SJSA1 (cell line): Measurements from ENCODE around the gene TC2N. TPM values are rescaled to one million over a fixed set of nuclear protein-coding genes. Genes with fewer than 3 reads are reported as not detected.
"Not testable (repeated sequence)": the region's sequence is repeated elsewhere in the genome, so short reads cannot be mapped to it uniquely, and the experiment has no call there.

Experiments used
- DNase-seq, 2 experiments: peaks; one replicate each; pipeline ENCODE4 v3.0.0-alpha.2; 2015 to 2020; ENCODE audit warnings: low spot score in 2 of 2, low read depth in 1 of 2
- H3K27ac ChIP-seq: fragments of 250-450 bp; sonication (Bioruptor Pico); 2 replicates; pipeline ENCODE4 v1.5.1; 2020; ENCODE audit warnings: mild to moderate bottlenecking, moderate library complexity
- H3K27me3 ChIP-seq: fragments of 250-450 bp; sonication (Bioruptor Pico); replicated peaks from 2 replicates; pipeline ENCODE4 v1.5.1; 2020; ENCODE audit warnings: mild to moderate bottlenecking, moderate library complexity
- H3K36me3 ChIP-seq: fragments of 250-450 bp; sonication (Bioruptor Pico); 2 replicates; pipeline ENCODE4 v1.5.1; 2020; ENCODE audit warnings: mild to moderate bottlenecking
- H3K4me1 ChIP-seq: fragments of 250-450 bp; sonication (Bioruptor Pico); replicated peaks from 2 replicates; pipeline ENCODE4 v1.6.1; 2021; ENCODE audit warnings: mild to moderate bottlenecking
- H3K4me3 ChIP-seq: fragments of 250-450 bp; sonication (Bioruptor Pico); 2 replicates; pipeline ENCODE4 v1.5.1; 2020; ENCODE audit warnings: mild to moderate bottlenecking
- H3K9me3 ChIP-seq: fragments of 250-450 bp; sonication (Bioruptor Pico); replicated peaks from 2 replicates; pipeline ENCODE4 v1.5.1; 2020; ENCODE audit warnings: mild to moderate bottlenecking
- total RNA-seq: library from RNA; depleted of rRNA; stranded (reverse); fragments of >200 nt; shearing (Covaris generic); gene quantifications from 2 replicates; pipeline ENCODE4 v1.2.3, GENCODE V29; 2014

TC2N gene
- total RNA-seq, 1 experiment from 2014 or later, result 0.05 TPM

GRCh38 chr14:91755570-91756295 is 111.6 kb downstream of the TC2N start:
- H3K9me3 ChIP-seq, result no peaks in the 10 kb centered on the region
- H3K4me1 ChIP-seq, result no peaks in the 10 kb centered on the region
- H3K27me3 ChIP-seq, result no peaks in the 10 kb centered on the region
- no peak overlapping the region for H3K27ac ChIP-seq
- H3K36me3 ChIP-seq, result no peaks in the 10 kb centered on the region
- no peak overlapping the region for H3K4me3 ChIP-seq
- no peak for DNase-seq

GRCh38 chr14:91754819-91755218 is 112.5 kb downstream of the TC2N start:
- no peaks in the 10 kb centered on the region for H3K36me3 ChIP-seq
- no peak overlapping the region for H3K27ac ChIP-seq
- H3K4me1 ChIP-seq, result no peaks in the 10 kb centered on the region
- H3K27me3 ChIP-seq, result no peaks in the 10 kb centered on the region
- no peak overlapping the region for H3K4me3 ChIP-seq
- no peak for DNase-seq
- no peaks in the 10 kb centered on the region for H3K9me3 ChIP-seq

- Histone ChIP-seq H3K4me1 (no peaks in the 10 kb centered on the region), H3K27me3 (no peaks in the 10 kb centered on the region), H3K27ac (no peak overlapping the region), H3K36me3 (no peaks in the 10 kb centered on the region), H3K9me3 (no peaks in the 10 kb centered on the region), H3K4me3 (no peak overlapping the region)
- DNase-seq, result no peak
These were observed 113.2 kb downstream of the TC2N start for GRCh38 chr14:91754185-91754584.

GRCh38 chr14:91753501-91754128 is 113.7 kb downstream of the TC2N start:
- no peak overlapping the region for H3K4me3 ChIP-seq
- H3K36me3 ChIP-seq, result no peaks in the 10 kb centered on the region
- no peaks in the 10 kb centered on the region for H3K27me3 ChIP-seq
- DNase-seq, result no peak
- H3K9me3 ChIP-seq, result no peaks in the 10 kb centered on the region
- H3K27ac ChIP-seq, result no peak overlapping the region
- no peaks in the 10 kb centered on the region for H3K4me1 ChIP-seq

- Histone ChIP-seq H3K36me3 (no peaks in the 10 kb centered on the region), H3K4me1 (no peaks in the 10 kb centered on the region), H3K27me3 (no peaks in the 10 kb centered on the region), H3K4me3 (no peak overlapping the region), H3K9me3 (no peaks in the 10 kb centered on the region), H3K27ac (no peak overlapping the region)
- no peak for DNase-seq
These were observed 114.4 kb downstream of the TC2N start for GRCh38 chr14:91752961-91753360.

- H3K27ac ChIP-seq, result no peak overlapping the region
- H3K36me3 ChIP-seq, result no peaks in the 10 kb centered on the region
- H3K4me3 ChIP-seq, result no peak overlapping the region
- no peaks in the 10 kb centered on the region for H3K4me1 ChIP-seq
- DNase-seq, result no peak
- no peaks in the 10 kb centered on the region for H3K27me3 ChIP-seq
- no peaks in the 10 kb centered on the region for H3K9me3 ChIP-seq
These were observed 115.6 kb downstream of the TC2N start for GRCh38 chr14:91751719-91752118.

GRCh38 chr14:91750634-91751198 is 116.6 kb downstream of the TC2N start:
- no peak overlapping the region for H3K27ac ChIP-seq
- no peaks in the 10 kb centered on the region for H3K4me1 ChIP-seq
- no peak for DNase-seq
- no peaks in the 10 kb centered on the region for H3K36me3 ChIP-seq
- no peaks in the 10 kb centered on the region for H3K27me3 ChIP-seq
- H3K9me3 ChIP-seq, result no peaks in the 10 kb centered on the region
- no peak overlapping the region for H3K4me3 ChIP-seq

GRCh38 chr14:91749868-91750267 is 117.5 kb downstream of the TC2N start:
- no peak overlapping the region for H3K4me3 ChIP-seq
- H3K27ac ChIP-seq, result no peak overlapping the region
- H3K9me3 ChIP-seq, result no peaks in the 10 kb centered on the region
- no peaks in the 10 kb centered on the region for H3K36me3 ChIP-seq
- no peaks in the 10 kb centered on the region for H3K4me1 ChIP-seq
- no peak for DNase-seq
- H3K27me3 ChIP-seq, result no peaks in the 10 kb centered on the region

GRCh38 chr14:91748049-91748448 is 119.3 kb downstream of the TC2N start:
- Histone ChIP-seq H3K4me1 (no peaks in the 10 kb centered on the region), H3K36me3 (no peaks in the 10 kb centered on the region), H3K9me3 (no peaks in the 10 kb centered on the region), H3K27ac (no peak overlapping the region), H3K27me3 (no peaks in the 10 kb centered on the region), H3K4me3 (no peak overlapping the region)
- no peak for DNase-seq

GRCh38 chr14:91745344-91745743 is 122.0 kb downstream of the TC2N start:
- no peak for DNase-seq
- no peak overlapping the region for H3K27ac ChIP-seq
- no peaks in the 10 kb centered on the region for H3K36me3 ChIP-seq
- no peaks in the 10 kb centered on the region for H3K9me3 ChIP-seq
- no peaks in the 10 kb centered on the region for H3K4me1 ChIP-seq
- H3K27me3 ChIP-seq, result no peaks in the 10 kb centered on the region
- no peak overlapping the region for H3K4me3 ChIP-seq

GRCh38 chr14:91744068-91744480 is 123.3 kb downstream of the TC2N start:
- Histone ChIP-seq H3K27me3 (no peaks in the 10 kb centered on the region), H3K36me3 (no peaks in the 10 kb centered on the region), H3K4me3 (no peak overlapping the region), H3K4me1 (no peaks in the 10 kb centered on the region), H3K27ac (no peak overlapping the region), H3K9me3 (no peaks in the 10 kb centered on the region)
- DNase-seq, result no peak

GRCh38 chr14:91743305-91743653 is 124.1 kb downstream of the TC2N start:
- no peaks in the 10 kb centered on the region for H3K9me3 ChIP-seq
- no peaks in the 10 kb centered on the region for H3K4me1 ChIP-seq
- no peaks in the 10 kb centered on the region for H3K36me3 ChIP-seq
- DNase-seq, result no peak
- no peak overlapping the region for H3K4me3 ChIP-seq
- no peak overlapping the region for H3K27ac ChIP-seq
- no peaks in the 10 kb centered on the region for H3K27me3 ChIP-seq

- Histone ChIP-seq H3K27me3 (no peaks in the 10 kb centered on the region), H3K4me1 (no peaks in the 10 kb centered on the region), H3K4me3 (no peak overlapping the region), H3K36me3 (no peaks in the 10 kb centered on the region), H3K27ac (no peak overlapping the region), H3K9me3 (no peaks in the 10 kb centered on the region)
- DNase-seq, result no peak
These were observed 124.6 kb downstream of the TC2N start for GRCh38 chr14:91742621-91743304.

- not testable (repeated sequence) for DNase-seq, H3K27ac ChIP-seq, H3K27me3 ChIP-seq, H3K36me3 ChIP-seq, H3K4me3 ChIP-seq, H3K4me1 ChIP-seq, H3K9me3 ChIP-seq
These were observed 127.5 kb downstream of the TC2N start for GRCh38 chr14:91739867-91740266.
